Sigmoid colon (tissue), 4 donors: ENCODE measurements around the gene CYB561.

ENCODE experiments used
- CTCF ChIP-seq, 4 experiments: fragments of 450-650 bp in 3 of 4; fragments of 200-600 bp in 1 of 4; IDR thresholded peaks; one replicate each; pipeline ENCODE4 v1.5.1; 2016 to 2019; ENCODE audit warnings: antibody characterized with exemption in 4 of 4, mild to moderate bottlenecking in 3 of 4, moderate library complexity in 2 of 4
- POLR2AphosphoS5 ChIP-seq, 4 donors: sonication (generic); formaldehyde crosslinking; IDR thresholded peaks; one replicate each; pipeline ENCODE4 v1.6.1; 2017; ENCODE audit warnings: antibody characterized with exemption in 4 of 4

GRCh38 chr17:63440127-63440769, 5.9 kb downstream of the CYB561 start:
- TF ChIP-seq CTCF (IDR thresholded peaks at IDR 0.05) (no peak), POLR2AphosphoS5 (IDR thresholded peaks at IDR 0.05) (no peak)
